ENCODE results near the gene EXOG.

DNA sequence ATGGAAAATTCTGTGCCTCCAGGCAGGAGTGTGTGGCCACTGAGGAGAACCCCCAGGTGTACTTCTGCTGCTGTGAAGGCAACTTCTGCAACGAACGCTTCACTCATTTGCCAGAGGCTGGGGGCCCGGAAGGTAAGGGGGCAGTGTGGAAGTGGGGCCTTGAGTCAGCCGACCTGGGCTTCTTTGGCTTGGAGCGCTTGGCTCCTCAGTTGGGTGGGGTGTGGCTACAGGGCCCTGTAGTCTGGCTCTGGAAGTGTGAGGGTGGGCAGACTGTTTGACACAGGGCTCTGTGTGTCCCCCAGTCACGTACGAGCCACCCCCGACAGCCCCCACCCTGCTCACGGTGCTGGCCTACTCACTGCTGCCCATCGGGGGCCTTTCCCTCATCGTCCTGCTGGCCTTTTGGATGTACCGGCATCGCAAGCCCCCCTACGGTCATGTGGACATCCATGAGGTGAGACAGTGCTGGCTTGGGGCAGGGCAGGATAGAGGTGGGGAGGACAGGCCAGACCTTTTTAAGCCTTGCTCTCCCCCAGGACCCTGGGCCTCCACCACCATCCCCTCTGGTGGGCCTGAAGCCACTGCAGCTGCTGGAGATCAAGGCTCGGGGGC, 18.2 kb upstream of the EXOG start:
- TF ChIP-seq, protein P1, sequence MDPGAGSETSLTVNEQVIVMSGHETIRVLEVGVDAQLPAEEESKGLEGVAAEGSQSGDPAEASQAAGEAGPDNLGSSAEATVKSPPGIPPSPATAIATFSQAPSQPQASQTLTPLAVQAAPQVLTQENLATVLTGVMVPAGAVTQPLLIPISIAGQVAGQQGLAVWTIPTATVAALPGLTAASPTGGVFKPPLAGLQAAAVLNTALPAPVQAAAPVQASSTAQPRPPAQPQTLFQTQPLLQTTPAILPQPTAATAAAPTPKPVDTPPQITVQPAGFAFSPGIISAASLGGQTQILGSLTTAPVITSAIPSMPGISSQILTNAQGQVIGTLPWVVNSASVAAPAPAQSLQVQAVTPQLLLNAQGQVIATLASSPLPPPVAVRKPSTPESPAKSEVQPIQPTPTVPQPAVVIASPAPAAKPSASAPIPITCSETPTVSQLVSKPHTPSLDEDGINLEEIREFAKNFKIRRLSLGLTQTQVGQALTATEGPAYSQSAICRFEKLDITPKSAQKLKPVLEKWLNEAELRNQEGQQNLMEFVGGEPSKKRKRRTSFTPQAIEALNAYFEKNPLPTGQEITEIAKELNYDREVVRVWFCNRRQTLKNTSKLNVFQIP (CRISPR knock-in tag; IDR thresholded peaks at IDR 0.05; ENCODE audit: borderline replicate concordance, low read depth) = no peak
- TF ChIP-seq, protein P2, sequence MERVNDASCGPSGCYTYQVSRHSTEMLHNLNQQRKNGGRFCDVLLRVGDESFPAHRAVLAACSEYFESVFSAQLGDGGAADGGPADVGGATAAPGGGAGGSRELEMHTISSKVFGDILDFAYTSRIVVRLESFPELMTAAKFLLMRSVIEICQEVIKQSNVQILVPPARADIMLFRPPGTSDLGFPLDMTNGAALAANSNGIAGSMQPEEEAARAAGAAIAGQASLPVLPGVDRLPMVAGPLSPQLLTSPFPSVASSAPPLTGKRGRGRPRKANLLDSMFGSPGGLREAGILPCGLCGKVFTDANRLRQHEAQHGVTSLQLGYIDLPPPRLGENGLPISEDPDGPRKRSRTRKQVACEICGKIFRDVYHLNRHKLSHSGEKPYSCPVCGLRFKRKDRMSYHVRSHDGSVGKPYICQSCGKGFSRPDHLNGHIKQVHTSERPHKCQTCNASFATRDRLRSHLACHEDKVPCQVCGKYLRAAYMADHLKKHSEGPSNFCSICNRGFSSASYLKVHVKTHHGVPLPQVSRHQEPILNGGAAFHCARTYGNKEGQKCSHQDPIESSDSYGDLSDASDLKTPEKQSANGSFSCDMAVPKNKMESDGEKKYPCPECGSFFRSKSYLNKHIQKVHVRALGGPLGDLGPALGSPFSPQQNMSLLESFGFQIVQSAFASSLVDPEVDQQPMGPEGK (CRISPR knock-in tag; IDR thresholded peaks at IDR 0.05; ENCODE audit: borderline replicate concordance) = no peak
- TF ChIP-seq ZNF8 (CRISPR knock-in tag; IDR thresholded peaks at IDR 0.05) = no peak
- no peak for TF ChIP-seq TCF4 (CRISPR knock-in tag; IDR thresholded peaks at IDR 0.05; ENCODE audit: borderline replicate concordance)
- TF ChIP-seq ZFP3 (CRISPR knock-in tag; IDR thresholded peaks at IDR 0.05) = no peak
- no peak for TF ChIP-seq CSDC2 (CRISPR knock-in tag; IDR thresholded peaks at IDR 0.05)
- no peak for TF ChIP-seq RARB (CRISPR knock-in tag; IDR thresholded peaks at IDR 0.05)
- TF ChIP-seq OSR1 (CRISPR knock-in tag; IDR thresholded peaks at IDR 0.05) = no peak
- TF ChIP-seq ZFP30 (CRISPR knock-in tag; IDR thresholded peaks at IDR 0.05) = no peak
- TF ChIP-seq ESRRG (CRISPR knock-in tag; IDR thresholded peaks at IDR 0.05) = no peak
- TF ChIP-seq, protein P3, sequence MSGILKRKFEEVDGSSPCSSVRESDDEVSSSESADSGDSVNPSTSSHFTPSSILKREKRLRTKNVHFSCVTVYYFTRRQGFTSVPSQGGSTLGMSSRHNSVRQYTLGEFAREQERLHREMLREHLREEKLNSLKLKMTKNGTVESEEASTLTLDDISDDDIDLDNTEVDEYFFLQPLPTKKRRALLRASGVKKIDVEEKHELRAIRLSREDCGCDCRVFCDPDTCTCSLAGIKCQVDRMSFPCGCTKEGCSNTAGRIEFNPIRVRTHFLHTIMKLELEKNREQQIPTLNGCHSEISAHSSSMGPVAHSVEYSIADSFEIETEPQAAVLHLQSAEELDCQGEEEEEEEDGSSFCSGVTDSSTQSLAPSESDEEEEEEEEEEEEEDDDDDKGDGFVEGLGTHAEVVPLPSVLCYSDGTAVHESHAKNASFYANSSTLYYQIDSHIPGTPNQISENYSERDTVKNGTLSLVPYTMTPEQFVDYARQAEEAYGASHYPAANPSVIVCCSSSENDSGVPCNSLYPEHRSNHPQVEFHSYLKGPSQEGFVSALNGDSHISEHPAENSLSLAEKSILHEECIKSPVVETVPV (CRISPR knock-in tag; IDR thresholded peaks at IDR 0.05) = no peak
- TF ChIP-seq PPARA (CRISPR knock-in tag; IDR thresholded peaks at IDR 0.05; ENCODE audit: borderline replicate concordance) = no peak
- TF ChIP-seq ZNF565 (CRISPR knock-in tag; conservative IDR thresholded peaks at IDR 0.05; ENCODE audit: low read depth) = no peak

Data from SK-N-SH treated with all-trans-retinoic acid at 6 μM for 48 hours (cell line).